HPDE6-E6E7 (cell line): ENCODE measurements around the gene CPB1.

Experiments
- DNase-seq: peaks from one replicate; pipeline ENCODE4 v3.0.0; 2011; ENCODE audit warnings: missing footprints; ENCODE audit errors: extremely low spot score

CPB1 gene

DNA sequence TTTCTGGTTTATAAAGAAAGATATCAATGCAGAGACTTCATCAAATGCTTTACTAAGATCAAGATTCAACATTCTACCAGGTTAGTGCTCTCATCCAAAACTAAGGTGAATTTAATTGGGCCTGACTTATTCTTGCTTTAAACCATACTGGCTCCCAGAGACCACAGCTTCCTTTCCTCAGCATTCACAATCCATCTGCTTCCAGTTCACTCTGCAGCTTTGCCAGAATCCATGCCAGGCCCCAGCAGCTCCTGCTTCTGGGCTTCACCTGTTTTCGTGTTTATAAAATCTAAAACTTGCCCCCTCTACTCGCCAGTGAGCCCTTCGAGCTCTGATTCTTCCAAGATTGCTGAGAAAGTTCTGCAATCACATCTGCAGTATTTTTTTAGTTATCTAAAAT lies 2.3 kb downstream of the CPB1 start:
- DNase-seq, result no peak

- DNase-seq, result no peak
These were observed 5.6 kb downstream of the CPB1 start for GRCh38 chr3:148833223-148833622.

- DNase-seq, result no peak
These were observed 12.2 kb downstream of the CPB1 start for GRCh38 chr3:148839805-148840204.

DNA sequence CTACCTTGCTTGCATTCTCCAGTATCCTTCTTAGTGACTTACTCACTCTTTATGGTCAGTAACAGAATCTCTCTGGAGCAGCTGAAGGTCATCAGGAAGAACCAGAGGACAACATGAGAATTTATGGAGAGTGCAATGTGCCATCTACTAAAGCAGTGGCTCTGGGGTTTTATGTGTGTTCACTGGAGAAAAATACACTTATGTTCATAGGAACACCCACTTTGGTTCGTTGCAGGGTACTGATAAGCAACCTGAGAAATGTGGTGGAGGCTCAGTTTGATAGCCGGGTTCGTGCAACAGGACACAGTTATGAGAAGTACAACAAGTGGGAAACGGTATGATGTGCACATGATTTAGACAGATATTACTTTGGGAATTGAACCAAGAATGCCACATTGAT lies 12.8 kb downstream of the CPB1 start:
- no peak for DNase-seq

DNA sequence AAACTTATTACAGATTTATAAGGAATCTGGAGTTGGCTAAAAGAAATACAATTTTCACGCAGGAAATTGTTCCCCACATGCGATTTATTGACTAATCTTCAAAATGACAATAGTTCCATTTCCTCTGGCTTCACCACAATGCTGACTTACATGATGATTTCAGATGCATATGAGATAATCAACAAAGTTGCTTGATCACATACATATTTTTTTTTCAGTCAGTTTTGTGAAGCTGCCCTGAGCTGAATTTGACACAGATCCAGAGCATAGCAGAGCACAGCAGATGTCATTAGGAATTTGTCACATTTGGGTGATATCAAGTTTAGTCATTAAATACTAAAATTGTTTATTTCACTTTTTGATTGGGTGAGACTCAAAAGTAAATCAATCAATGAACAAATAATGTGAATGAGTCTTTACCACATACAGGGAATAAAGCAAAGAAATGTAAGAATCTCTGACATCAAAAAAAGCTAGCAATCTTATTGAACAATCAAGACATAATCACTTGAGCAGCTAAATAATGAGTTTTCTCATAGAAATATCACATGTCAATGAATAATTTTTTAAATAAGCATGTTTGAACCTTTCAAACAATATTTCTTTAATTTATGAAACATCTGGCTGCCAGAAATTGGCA lies 18.3 kb downstream of the CPB1 start:
- no peak for DNase-seq

DNA sequence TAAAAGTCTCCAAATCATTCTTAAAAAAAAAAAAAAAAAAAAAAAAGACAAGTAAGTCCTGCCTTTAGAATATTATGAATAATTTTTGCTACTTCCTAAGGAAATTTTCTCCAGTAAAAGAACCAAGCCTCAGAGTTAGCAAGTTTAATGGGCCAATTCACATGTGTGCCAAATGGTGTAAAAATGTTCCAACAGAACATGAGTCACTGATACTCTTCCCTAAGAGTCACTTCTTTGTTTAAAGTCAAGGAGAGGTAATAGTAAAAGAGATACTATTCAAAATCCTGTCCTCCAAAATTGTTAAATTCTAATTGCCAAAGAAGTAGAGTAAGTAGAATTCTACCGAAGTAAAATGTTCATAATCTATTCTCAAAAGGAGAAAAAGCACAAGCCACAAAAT lies 19.7 kb downstream of the CPB1 start:
- DNase-seq, result no peak

- DNase-seq, result no peak
These were observed 20.8 kb downstream of the CPB1 start for GRCh38 chr3:148848410-148848809.

- no peak for DNase-seq
These were observed 24.8 kb downstream of the CPB1 start for GRCh38 chr3:148852271-148852992.

DNA sequence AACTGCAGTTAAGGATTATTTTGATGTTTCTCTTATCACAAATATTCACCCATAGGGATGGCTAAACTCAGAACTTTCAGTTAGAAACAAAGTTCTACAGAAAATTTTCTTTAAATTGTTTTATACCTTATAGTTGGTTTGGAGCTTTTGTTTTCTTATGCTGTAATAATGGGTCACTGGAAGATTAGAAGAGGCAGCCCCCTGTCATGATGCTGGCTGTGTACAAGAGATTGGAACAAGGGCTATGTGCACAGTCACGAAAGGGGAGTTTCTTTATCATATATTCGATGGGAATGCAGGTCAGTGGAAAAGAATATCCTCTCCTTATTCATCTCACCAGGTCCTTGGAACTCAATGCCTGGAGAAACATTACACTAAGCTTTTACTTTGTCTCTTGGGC lies 25.5 kb downstream of the CPB1 start:
- no peak for DNase-seq

GRCh38 chr3:148854061-148854460 lies 26.4 kb downstream of the CPB1 start:
- no peak for DNase-seq

DNA sequence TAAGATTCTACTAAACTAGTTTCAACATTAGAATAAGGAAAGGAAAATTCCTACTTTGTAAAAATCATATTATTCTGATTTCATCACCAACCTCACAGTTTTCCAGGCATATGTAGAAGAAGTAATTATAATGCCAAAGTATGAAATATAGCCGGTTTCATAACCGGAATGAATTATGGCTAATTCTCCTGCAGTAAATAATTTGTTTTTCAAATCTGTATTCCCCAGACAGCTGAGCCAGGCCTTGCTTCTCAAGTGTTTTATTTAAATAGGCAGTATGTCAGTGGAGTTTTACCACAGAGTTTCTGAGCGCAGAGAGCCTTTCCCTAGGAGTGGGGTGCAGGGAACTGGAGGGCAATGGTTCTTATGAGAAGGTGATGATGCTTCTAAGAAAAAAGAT lies 28.8 kb downstream of the CPB1 start:
- DNase-seq, result no peak

- no peak for DNase-seq
These were observed 29.7 kb downstream of the CPB1 start for GRCh38 chr3:148857316-148857715.

DNA sequence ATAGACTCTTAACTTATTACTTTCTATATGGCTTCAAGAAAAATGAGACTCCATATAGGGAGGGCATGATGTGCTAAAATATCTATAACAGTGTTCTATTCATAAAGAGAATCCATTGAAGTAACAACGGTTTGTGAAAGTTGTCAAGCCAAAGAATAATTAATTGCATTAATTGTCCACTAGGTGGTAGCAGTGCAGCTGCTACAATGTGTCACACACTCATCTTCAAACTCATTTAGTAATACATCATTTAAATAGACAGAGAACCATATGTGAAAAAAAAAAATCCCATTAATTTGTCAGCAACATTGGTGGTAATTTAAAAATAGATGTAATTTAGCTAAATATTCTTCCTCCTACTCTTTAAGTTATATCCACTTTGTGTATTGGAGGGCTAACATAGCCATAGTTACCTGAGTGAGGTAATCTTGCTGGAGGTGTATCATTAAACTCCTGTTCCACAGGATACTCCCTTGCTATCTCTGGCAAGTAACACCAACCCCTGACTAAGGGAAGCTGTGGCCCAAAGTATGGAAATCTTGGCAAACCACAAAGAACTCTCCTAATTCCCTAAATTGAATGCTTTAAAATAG lies 33.8 kb downstream of the CPB1 start:
- peak; percentile 25 for DNase-seq

GRCh38 chr3:148863297-148863696 lies 35.7 kb downstream of the CPB1 start:
- DNase-seq, result no peak

- no peak for DNase-seq
These were observed 36.2 kb downstream of the CPB1 start for GRCh38 chr3:148863814-148864213.

GRCh38 chr3:148865049-148865448 lies 37.4 kb downstream of the CPB1 start, which contains the start of gene CPA3:
Gene CPA3 (plus strand): TSS chr3:148865296. CDS start chr3:148865308, 12 bp downstream.
- DNase-seq, result no peak

DNA sequence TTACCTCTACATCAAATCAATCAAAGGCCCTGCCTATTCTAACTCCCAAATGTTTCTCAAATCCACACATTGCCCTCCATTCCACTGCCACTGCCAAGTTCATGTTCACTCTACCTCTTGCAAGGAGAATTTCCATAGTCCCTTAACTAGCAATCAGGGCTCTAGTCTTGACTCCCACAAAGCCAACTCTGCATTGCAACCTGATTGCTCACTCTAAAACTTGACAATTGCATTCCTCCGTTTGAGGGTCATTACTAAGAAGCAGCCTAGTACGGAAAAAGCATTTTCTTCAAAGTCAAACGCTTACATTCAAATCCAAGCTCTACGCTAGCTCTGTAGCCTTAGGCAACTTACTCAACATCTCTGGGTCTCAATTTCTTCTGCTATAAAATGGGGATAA lies 38.6 kb downstream of the CPB1 start:
- no peak for DNase-seq

GRCh38 chr3:148873270-148873927 lies 45.8 kb downstream of the CPB1 start:
- no peak for DNase-seq

DNA sequence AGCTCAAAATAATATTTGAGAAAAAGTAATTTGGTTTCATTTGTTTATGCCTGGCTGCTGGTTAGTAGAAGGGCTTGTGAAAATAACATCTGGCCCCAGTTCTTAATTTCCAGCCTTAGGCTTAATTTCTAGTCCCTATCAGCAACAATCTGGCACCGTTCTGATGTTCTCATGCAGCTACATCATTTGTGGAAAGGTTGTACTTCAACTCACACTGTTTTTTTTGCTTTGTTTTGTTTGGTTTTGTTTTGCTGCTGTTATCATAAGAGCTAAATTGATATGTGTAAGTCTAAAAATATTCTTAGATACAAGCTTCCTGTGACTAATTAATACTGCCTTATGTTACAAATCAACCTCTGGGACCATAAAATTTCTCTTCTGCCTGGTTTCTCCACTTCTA lies 46.4 kb downstream of the CPB1 start:
- no peak for DNase-seq

GRCh38 chr3:148878095-148878494 lies 50.5 kb downstream of the CPB1 start:
- DNase-seq, result no peak

GRCh38 chr3:148879256-148879655 lies 51.6 kb downstream of the CPB1 start:
- no peak for DNase-seq

GRCh38 chr3:148880681-148881080 lies 53.1 kb downstream of the CPB1 start:
- DNase-seq, result no peak

DNA sequence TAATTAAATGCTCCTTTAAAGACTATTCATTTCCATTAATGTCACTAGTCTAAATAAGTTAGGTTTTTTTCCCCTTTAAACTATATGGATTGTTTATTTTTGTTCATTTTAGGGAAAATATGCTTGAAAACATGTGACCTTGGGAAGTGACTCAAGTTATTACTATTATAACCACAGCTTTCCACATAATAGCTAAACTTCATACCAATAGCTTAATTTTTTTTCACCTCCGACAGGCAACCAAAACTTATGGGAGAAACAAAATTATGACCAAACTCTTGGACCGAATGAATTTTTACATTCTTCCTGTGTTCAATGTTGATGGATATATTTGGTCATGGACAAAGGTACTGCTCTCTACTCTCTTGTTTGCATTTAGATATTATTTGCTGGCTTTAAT lies 53.7 kb downstream of the CPB1 start:
- no peak for DNase-seq
